OCI-LY1 (cell line): ENCODE data around the gene KLHL6.
A peak's percentile ranks its signal among the peaks of the same experiment; 100 is the strongest.
"Not testable (repeated sequence)": the region's sequence is repeated elsewhere in the genome, so short reads cannot be mapped to it uniquely, and the experiment has no call there.

Source experiments
- H2AFZ ChIP-seq: fragments of 200-600 bp; sonication (generic), shearing (Covaris generic); 2 replicates; pipeline ENCODE4 v1.6.0; 2014; ENCODE audit warnings: antibody characterized with exemption, mild to moderate bottlenecking, low read length
- H3F3A ChIP-seq: fragments of 200-600 bp; sonication (generic), shearing (Covaris generic); 2 replicates; pipeline ENCODE4 v1.6.0; 2014; ENCODE audit warnings: mild to moderate bottlenecking, antibody characterized with exemption, low read length, moderate library complexity; ENCODE audit not compliant: insufficient read depth
- H3K27ac ChIP-seq: fragments of 200-600 bp; sonication (generic); 2 replicates; pipeline ENCODE4 v1.5.1; 2014; ENCODE audit warnings: low read length, mixed run types, mild to moderate bottlenecking, low read depth; ENCODE audit not compliant: poor library complexity, severe bottlenecking
- H3K27me3 ChIP-seq: fragments of 200-600 bp; sonication (generic); 2 replicates; pipeline ENCODE4 v1.6.0; 2014; ENCODE audit warnings: antibody characterized with exemption, mild to moderate bottlenecking, low read length, moderate library complexity; ENCODE audit not compliant: insufficient read depth
- H3K36me3 ChIP-seq: fragments of 200-600 bp; sonication (generic); 2 replicates; pipeline ENCODE4 v1.6.1; 2014; ENCODE audit warnings: mild to moderate bottlenecking, antibody characterized with exemption, low read length, moderate library complexity, mixed read lengths; ENCODE audit not compliant: insufficient read depth
- H3K4me1 ChIP-seq: fragments of 200-600 bp; sonication (generic); 2 replicates; pipeline ENCODE4 v1.5.1; 2014; ENCODE audit warnings: mild to moderate bottlenecking, low read length, moderate library complexity; ENCODE audit not compliant: insufficient read depth, severe bottlenecking
- H3K4me2 ChIP-seq: fragments of 200-600 bp; sonication (generic), shearing (Covaris generic); 2 replicates; pipeline ENCODE4 v1.6.1; 2014; ENCODE audit warnings: low read length
- H3K4me3 ChIP-seq: fragments of 200-600 bp; sonication (generic); 2 replicates; pipeline ENCODE4 v1.5.1; 2014; ENCODE audit warnings: low read length, low read depth, mild to moderate bottlenecking, mixed read lengths; ENCODE audit not compliant: poor library complexity, severe bottlenecking
- H3K79me2 ChIP-seq: fragments of 200-600 bp; shearing (Covaris generic); 2 replicates; pipeline ENCODE4 v1.6.1; 2016; ENCODE audit warnings: mixed run types, low read length, mixed read lengths; ENCODE audit not compliant: insufficient read depth
- H3K9ac ChIP-seq: fragments of 200-600 bp; sonication (generic), shearing (Covaris generic); 2 replicates; pipeline ENCODE4 v1.6.1; 2014; ENCODE audit warnings: mild to moderate bottlenecking, low read length, mixed read lengths
- H3K9me2 ChIP-seq: fragments of 200-600 bp; sonication (generic), shearing (Covaris generic); 2 replicates; pipeline ENCODE4 v1.6.1; 2014; ENCODE audit warnings: low read depth, mild to moderate bottlenecking, low read length, mixed read lengths
- H3K9me3 ChIP-seq: fragments of 200-600 bp; shearing (Covaris generic); 2 replicates; pipeline ENCODE4 v1.6.1; 2014; ENCODE audit warnings: low read length, mixed read lengths
- H4K20me1 ChIP-seq: fragments of 200-600 bp; sonication (generic), shearing (Covaris generic); 2 replicates; pipeline ENCODE4 v1.6.0; 2016; ENCODE audit warnings: mild to moderate bottlenecking, low read length; ENCODE audit not compliant: insufficient read depth
- CTCF ChIP-seq: fragments of 200-600 bp; sonication (generic), shearing (Covaris generic); IDR thresholded peaks from 2 replicates; pipeline ENCODE4 v1.5.1; 2017; ENCODE audit warnings: mild to moderate bottlenecking, antibody characterized with exemption, low read length, moderate library complexity, mixed read lengths
- EZH2 ChIP-seq: fragments of 200-600 bp; sonication (generic), shearing (Covaris generic); IDR thresholded peaks from 2 replicates; pipeline ENCODE4 v1.8.0; 2017; ENCODE audit warnings: borderline replicate concordance, mixed run types, mild to moderate bottlenecking, antibody characterized with exemption, low read length, moderate library complexity, mixed read lengths

The KLHL6 gene

GRCh38 chr3:183515968-183516851 lies 39.3 kb downstream of the KLHL6 start:
- H3K4me2 ChIP-seq: peak overlapping the region; percentile 60
- TF ChIP-seq EZH2 (no peak), CTCF (peak; percentile 74)
- no peaks in the 10 kb centered on the region for H3K9me2 ChIP-seq
- H3K27ac ChIP-seq: peak overlapping the region; percentile 99
- H3F3A ChIP-seq: peaks cover 39% of the 10 kb centered on the region
- H3K9me3 ChIP-seq: no peaks in the 10 kb centered on the region
- peak overlapping the region; percentile 74 for H3K9ac ChIP-seq
- H4K20me1 ChIP-seq: no peaks in the 10 kb centered on the region
- no peak overlapping the region for H2AFZ ChIP-seq
- H3K27me3 ChIP-seq: no peaks in the 10 kb centered on the region
- H3K4me1 ChIP-seq: peaks cover 100% of the 10 kb centered on the region
- H3K79me2 ChIP-seq: peaks cover 4% of the 10 kb centered on the region; the same call in 1 of the 2 replicates
- peak overlapping the region; percentile 22 for H3K4me3 ChIP-seq
- H3K36me3 ChIP-seq: peaks cover 48% of the 10 kb centered on the region; the same call in 1 of the 2 replicates

- Histone ChIP-seq H3K36me3 (peaks cover 48% of the 10 kb centered on the region), H3K9me3 (no peaks in the 10 kb centered on the region), H3K79me2 (peaks cover 19% of the 10 kb centered on the region), H2AFZ (no peak overlapping the region), H3F3A (peaks cover 35% of the 10 kb centered on the region), H3K4me2 (peak overlapping the region; percentile 59; the same call in 1 of the 2 replicates), H4K20me1 (no peaks in the 10 kb centered on the region), H3K4me1 (peaks cover 97% of the 10 kb centered on the region), H3K4me3 (peak overlapping the region; percentile 41), H3K27me3 (no peaks in the 10 kb centered on the region), H3K9ac (peak overlapping the region; percentile 58; the same call in 1 of the 2 replicates), H3K27ac (peak overlapping the region; percentile 99), H3K9me2 (no peaks in the 10 kb centered on the region)
- TF ChIP-seq EZH2: no peak
- TF ChIP-seq CTCF: peak; percentile 14; the same call in 1 of the 2 replicates
Observed at GRCh38 chr3:183514021-183514420, 41.5 kb downstream of the KLHL6 start.

- H3K4me2 ChIP-seq: peak overlapping the region; percentile 59
- H3K9me2 ChIP-seq: no peaks in the 10 kb centered on the region
- H3K9ac ChIP-seq: peak overlapping the region; percentile 58
- H3K36me3 ChIP-seq: peaks cover 54% of the 10 kb centered on the region
- peaks cover 30% of the 10 kb centered on the region for H3F3A ChIP-seq
- no peaks in the 10 kb centered on the region for H4K20me1 ChIP-seq
- peaks cover 88% of the 10 kb centered on the region for H3K4me1 ChIP-seq
- H3K4me3 ChIP-seq: peak overlapping the region; percentile 41
- H3K27me3 ChIP-seq: no peaks in the 10 kb centered on the region
- H3K79me2 ChIP-seq: peaks cover 25% of the 10 kb centered on the region
- no peak overlapping the region for H2AFZ ChIP-seq
- peak overlapping the region; percentile 99 for H3K27ac ChIP-seq
- H3K9me3 ChIP-seq: no peaks in the 10 kb centered on the region
- TF ChIP-seq CTCF (no peak), EZH2 (no peak)
Observed at GRCh38 chr3:183513046-183513706, 42.3 kb downstream of the KLHL6 start.

GRCh38 chr3:183511286-183512131 lies 44.0 kb downstream of the KLHL6 start:
- Histone ChIP-seq H3K79me2 (peaks cover 25% of the 10 kb centered on the region), H3K4me3 (peak overlapping the region; percentile 22), H3K4me1 (peaks cover 72% of the 10 kb centered on the region), H3K9ac (peak overlapping the region; percentile 72), H3K36me3 (peaks cover 56% of the 10 kb centered on the region), H3K27ac (peak overlapping the region; percentile 99), H3K4me2 (peak overlapping the region; percentile 44), H3F3A (peaks cover 26% of the 10 kb centered on the region)
- not testable (repeated sequence) for H3K27me3 ChIP-seq, H3K9me3 ChIP-seq, H4K20me1 ChIP-seq, H3K9me2 ChIP-seq, H2AFZ ChIP-seq
